GM23338 (cell line): Measurements from ENCODE around the gene SLC17A1. TPM values are rescaled to one million over a fixed set of nuclear protein-coding genes. Genes with fewer than 3 reads are reported as not detected.

Experiments used
- ATAC-seq: fragments of 200-7000 bp; cut with Tn5 transposase; 3 replicates; pipeline ENCODE4 v1.9.1; 2020
- DNase-seq: peaks from one replicate; pipeline ENCODE4 v3.0.0-alpha.2; 2015; ENCODE audit warnings: low spot score
- H2AFZ ChIP-seq: fragments of 200-600 bp; sonication (generic); 2 replicates; pipeline ENCODE4 v1.8.0; 2016; ENCODE audit warnings: antibody characterized with exemption, mild to moderate bottlenecking, moderate library complexity
- H3F3A ChIP-seq: fragments of 200-600 bp; sonication (generic); replicated peaks from 2 replicates; pipeline ENCODE4 v1.8.0; 2017; ENCODE audit warnings: antibody characterized with exemption, mixed run types, low read depth
- H3K27ac ChIP-seq: fragments of 200-600 bp; sonication (generic); 2 replicates; pipeline ENCODE4 v1.6.1; 2016; ENCODE audit warnings: low read depth
- H3K27me3 ChIP-seq: fragments of 200-600 bp; sonication (generic); 2 replicates; pipeline ENCODE4 v1.8.0; 2016; ENCODE audit warnings: mild to moderate bottlenecking, mixed run types, moderate library complexity; ENCODE audit not compliant: insufficient read depth
- H3K36me3 ChIP-seq: fragments of 200-600 bp; sonication (generic); 2 replicates; pipeline ENCODE4 v1.8.0; 2016; ENCODE audit warnings: mild to moderate bottlenecking; ENCODE audit not compliant: insufficient read depth
- H3K4me1 ChIP-seq: fragments of 200-600 bp; sonication (generic); 2 replicates; pipeline ENCODE4 v1.8.0; 2016; ENCODE audit warnings: mild to moderate bottlenecking, moderate library complexity; ENCODE audit not compliant: insufficient read depth
- H3K4me2 ChIP-seq: fragments of 200-600 bp; sonication (generic); 2 replicates; pipeline ENCODE4 v1.7.1; 2017; ENCODE audit warnings: mixed run types
- H3K4me3 ChIP-seq: fragments of 200-600 bp; sonication (generic); 2 replicates; pipeline ENCODE4 v1.6.1; 2016; ENCODE audit warnings: mixed run types
- H3K79me2 ChIP-seq: fragments of 200-600 bp; sonication (generic); replicated peaks from 2 replicates; pipeline ENCODE4 v1.8.0; 2017; ENCODE audit warnings: mild to moderate bottlenecking; ENCODE audit not compliant: insufficient read depth
- H3K9me2 ChIP-seq: fragments of 200-600 bp; sonication (generic); 2 replicates; pipeline ENCODE4 v1.8.0; 2017; ENCODE audit not compliant: insufficient read depth
- H4K20me1 ChIP-seq: fragments of 200-600 bp; sonication (generic); replicated peaks from 2 replicates; pipeline ENCODE4 v1.8.0; 2017; ENCODE audit warnings: mild to moderate bottlenecking; ENCODE audit not compliant: insufficient read depth
- H3K27ac Mint-ChIP-seq: 2 replicates; pipeline ENCODE4 v1.8.0; 2020; ENCODE audit warnings: inconsistent platforms, mild to moderate bottlenecking, moderate library complexity, mixed read lengths
- H3K27me3 Mint-ChIP-seq: 3 replicates; pipeline ENCODE4 v1.8.0; 2022; ENCODE audit warnings: low read depth, mild to moderate bottlenecking, moderate library complexity, mixed read lengths, inconsistent platforms; ENCODE audit not compliant: insufficient read depth, poor library complexity
- H3K36me3 Mint-ChIP-seq: 3 replicates; pipeline ENCODE4 v1.8.0; 2021; ENCODE audit warnings: low read depth, mild to moderate bottlenecking, inconsistent platforms, moderate library complexity, mixed read lengths
- H3K4me1 Mint-ChIP-seq: 3 replicates; pipeline ENCODE4 v1.8.0; 2020; ENCODE audit warnings: mild to moderate bottlenecking, inconsistent platforms, mixed read lengths
- H3K4me3 Mint-ChIP-seq: 3 replicates; pipeline ENCODE4 v1.8.0; 2021; ENCODE audit warnings: moderate library complexity, mild to moderate bottlenecking, inconsistent platforms, mixed read lengths
- H3K9me3 Mint-ChIP-seq: 3 replicates; pipeline ENCODE4 v1.8.0; 2020; ENCODE audit warnings: moderate library complexity, mild to moderate bottlenecking, inconsistent platforms, mixed read lengths
- EZH2 ChIP-seq: fragments of 200-600 bp; sonication (generic); IDR thresholded peaks from one replicate; pipeline ENCODE4 v1.8.0; 2017; ENCODE audit warnings: antibody characterized with exemption, mild to moderate bottlenecking, low read depth; ENCODE audit not compliant: unreplicated experiment
- EZH2phosphoT487 ChIP-seq: fragments of 200-600 bp; sonication (generic); IDR thresholded peaks from one replicate; pipeline ENCODE4 v1.8.1; 2018; ENCODE audit warnings: antibody characterized with exemption; ENCODE audit not compliant: unreplicated experiment
- JUNB ChIP-seq: IDR thresholded peaks from one replicate; pipeline ENCODE4 v1.6.1; 2016; ENCODE audit warnings: antibody characterized with exemption; ENCODE audit not compliant: unreplicated experiment
- NANOG ChIP-seq: IDR thresholded peaks from 2 replicates; pipeline ENCODE4 v1.6.1; 2016; ENCODE audit warnings: antibody characterized with exemption, borderline replicate concordance
- REST ChIP-seq: IDR thresholded peaks from one replicate; pipeline ENCODE4 v1.6.1; 2018; ENCODE audit warnings: antibody characterized with exemption; ENCODE audit not compliant: unreplicated experiment
- STAT1 ChIP-seq: IDR thresholded peaks from one replicate; pipeline ENCODE4 v1.6.1; 2016; ENCODE audit warnings: antibody characterized with exemption; ENCODE audit not compliant: unreplicated experiment
- polyA plus RNA-seq: library from polyadenylated mRNA; unstranded; fragments of >200 nt; fragmentation: Nextera tagmentation; extraction: Ambion mirVana; gene quantifications from 2 replicates; pipeline ENCODE4 v1.2.1, GENCODE V29; 2016
- total RNA-seq: library from RNA; depleted of rRNA; stranded (reverse); fragments of >200 nt; shearing (Covaris generic); gene quantifications from 2 replicates; pipeline ENCODE4 v1.2.3, GENCODE V29; 2014
- TF ChIP-seq, protein P1 (sequence below), 2 experiments: fragments of 200-600 bp in 1 of 2; sonication (generic) in 1 of 2; conservative IDR thresholded peaks; 2 replicates each; pipeline versions ENCODE4 v1.5.1 to v1.6.1; 2016 to 2017; ENCODE audit warnings: antibody characterized with exemption in 2 of 2, low read depth in 2 of 2, mild to moderate bottlenecking in 2 of 2, moderate library complexity in 1 of 2
- TF ChIP-seq, protein P2 (sequence below): fragments of 250-450 bp; sonication (Bioruptor Pico); IDR thresholded peaks from 2 replicates; pipeline ENCODE4 v1.5.0; 2020; ENCODE audit warnings: mild to moderate bottlenecking, moderate library complexity

Gene SLC17A1
- total and polyA plus RNA-seq, 2 experiments from 2014 or later: not detected

DNA sequence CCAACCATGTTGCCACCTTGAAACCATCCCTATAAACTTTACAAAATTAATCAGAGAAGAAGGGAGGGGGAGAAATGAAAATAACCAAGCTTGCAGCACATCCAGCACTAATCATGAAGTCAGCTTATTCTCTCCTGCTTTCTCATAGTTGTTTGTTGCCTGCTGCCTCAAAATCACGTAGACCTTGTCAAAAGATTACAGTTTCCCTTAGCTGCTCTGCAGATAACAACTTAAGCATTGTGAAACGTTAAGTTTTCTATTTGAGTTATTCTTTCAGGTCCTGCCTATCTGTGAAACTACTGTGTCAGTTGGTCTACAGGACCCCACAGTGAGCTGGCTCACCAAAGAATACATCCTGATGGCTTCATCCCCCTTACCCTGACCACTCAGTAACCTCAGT lies 44.4 kb downstream of the SLC17A1 start:
- Mint-ChIP-seq H3K27ac (no peak overlapping the region), H3K9me3 (no peaks in the 10 kb centered on the region), H3K4me1 (no peaks in the 10 kb centered on the region), H3K36me3 (no peaks in the 10 kb centered on the region), H3K27me3 (no peaks in the 10 kb centered on the region), H3K4me3 (no peak overlapping the region)
- no peak overlapping the region for H2AFZ ChIP-seq
- TF ChIP-seq, protein P1, sequence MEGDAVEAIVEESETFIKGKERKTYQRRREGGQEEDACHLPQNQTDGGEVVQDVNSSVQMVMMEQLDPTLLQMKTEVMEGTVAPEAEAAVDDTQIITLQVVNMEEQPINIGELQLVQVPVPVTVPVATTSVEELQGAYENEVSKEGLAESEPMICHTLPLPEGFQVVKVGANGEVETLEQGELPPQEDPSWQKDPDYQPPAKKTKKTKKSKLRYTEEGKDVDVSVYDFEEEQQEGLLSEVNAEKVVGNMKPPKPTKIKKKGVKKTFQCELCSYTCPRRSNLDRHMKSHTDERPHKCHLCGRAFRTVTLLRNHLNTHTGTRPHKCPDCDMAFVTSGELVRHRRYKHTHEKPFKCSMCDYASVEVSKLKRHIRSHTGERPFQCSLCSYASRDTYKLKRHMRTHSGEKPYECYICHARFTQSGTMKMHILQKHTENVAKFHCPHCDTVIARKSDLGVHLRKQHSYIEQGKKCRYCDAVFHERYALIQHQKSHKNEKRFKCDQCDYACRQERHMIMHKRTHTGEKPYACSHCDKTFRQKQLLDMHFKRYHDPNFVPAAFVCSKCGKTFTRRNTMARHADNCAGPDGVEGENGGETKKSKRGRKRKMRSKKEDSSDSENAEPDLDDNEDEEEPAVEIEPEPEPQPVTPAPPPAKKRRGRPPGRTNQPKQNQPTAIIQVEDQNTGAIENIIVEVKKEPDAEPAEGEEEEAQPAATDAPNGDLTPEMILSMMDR (conservative IDR thresholded peaks at IDR 0.05; ENCODE audit: low read depth in 2 of 2): no peak
- no peak for TF ChIP-seq REST
- TF ChIP-seq EZH2phosphoT487: no peak
- TF ChIP-seq EZH2: no peak
- TF ChIP-seq, protein P2, sequence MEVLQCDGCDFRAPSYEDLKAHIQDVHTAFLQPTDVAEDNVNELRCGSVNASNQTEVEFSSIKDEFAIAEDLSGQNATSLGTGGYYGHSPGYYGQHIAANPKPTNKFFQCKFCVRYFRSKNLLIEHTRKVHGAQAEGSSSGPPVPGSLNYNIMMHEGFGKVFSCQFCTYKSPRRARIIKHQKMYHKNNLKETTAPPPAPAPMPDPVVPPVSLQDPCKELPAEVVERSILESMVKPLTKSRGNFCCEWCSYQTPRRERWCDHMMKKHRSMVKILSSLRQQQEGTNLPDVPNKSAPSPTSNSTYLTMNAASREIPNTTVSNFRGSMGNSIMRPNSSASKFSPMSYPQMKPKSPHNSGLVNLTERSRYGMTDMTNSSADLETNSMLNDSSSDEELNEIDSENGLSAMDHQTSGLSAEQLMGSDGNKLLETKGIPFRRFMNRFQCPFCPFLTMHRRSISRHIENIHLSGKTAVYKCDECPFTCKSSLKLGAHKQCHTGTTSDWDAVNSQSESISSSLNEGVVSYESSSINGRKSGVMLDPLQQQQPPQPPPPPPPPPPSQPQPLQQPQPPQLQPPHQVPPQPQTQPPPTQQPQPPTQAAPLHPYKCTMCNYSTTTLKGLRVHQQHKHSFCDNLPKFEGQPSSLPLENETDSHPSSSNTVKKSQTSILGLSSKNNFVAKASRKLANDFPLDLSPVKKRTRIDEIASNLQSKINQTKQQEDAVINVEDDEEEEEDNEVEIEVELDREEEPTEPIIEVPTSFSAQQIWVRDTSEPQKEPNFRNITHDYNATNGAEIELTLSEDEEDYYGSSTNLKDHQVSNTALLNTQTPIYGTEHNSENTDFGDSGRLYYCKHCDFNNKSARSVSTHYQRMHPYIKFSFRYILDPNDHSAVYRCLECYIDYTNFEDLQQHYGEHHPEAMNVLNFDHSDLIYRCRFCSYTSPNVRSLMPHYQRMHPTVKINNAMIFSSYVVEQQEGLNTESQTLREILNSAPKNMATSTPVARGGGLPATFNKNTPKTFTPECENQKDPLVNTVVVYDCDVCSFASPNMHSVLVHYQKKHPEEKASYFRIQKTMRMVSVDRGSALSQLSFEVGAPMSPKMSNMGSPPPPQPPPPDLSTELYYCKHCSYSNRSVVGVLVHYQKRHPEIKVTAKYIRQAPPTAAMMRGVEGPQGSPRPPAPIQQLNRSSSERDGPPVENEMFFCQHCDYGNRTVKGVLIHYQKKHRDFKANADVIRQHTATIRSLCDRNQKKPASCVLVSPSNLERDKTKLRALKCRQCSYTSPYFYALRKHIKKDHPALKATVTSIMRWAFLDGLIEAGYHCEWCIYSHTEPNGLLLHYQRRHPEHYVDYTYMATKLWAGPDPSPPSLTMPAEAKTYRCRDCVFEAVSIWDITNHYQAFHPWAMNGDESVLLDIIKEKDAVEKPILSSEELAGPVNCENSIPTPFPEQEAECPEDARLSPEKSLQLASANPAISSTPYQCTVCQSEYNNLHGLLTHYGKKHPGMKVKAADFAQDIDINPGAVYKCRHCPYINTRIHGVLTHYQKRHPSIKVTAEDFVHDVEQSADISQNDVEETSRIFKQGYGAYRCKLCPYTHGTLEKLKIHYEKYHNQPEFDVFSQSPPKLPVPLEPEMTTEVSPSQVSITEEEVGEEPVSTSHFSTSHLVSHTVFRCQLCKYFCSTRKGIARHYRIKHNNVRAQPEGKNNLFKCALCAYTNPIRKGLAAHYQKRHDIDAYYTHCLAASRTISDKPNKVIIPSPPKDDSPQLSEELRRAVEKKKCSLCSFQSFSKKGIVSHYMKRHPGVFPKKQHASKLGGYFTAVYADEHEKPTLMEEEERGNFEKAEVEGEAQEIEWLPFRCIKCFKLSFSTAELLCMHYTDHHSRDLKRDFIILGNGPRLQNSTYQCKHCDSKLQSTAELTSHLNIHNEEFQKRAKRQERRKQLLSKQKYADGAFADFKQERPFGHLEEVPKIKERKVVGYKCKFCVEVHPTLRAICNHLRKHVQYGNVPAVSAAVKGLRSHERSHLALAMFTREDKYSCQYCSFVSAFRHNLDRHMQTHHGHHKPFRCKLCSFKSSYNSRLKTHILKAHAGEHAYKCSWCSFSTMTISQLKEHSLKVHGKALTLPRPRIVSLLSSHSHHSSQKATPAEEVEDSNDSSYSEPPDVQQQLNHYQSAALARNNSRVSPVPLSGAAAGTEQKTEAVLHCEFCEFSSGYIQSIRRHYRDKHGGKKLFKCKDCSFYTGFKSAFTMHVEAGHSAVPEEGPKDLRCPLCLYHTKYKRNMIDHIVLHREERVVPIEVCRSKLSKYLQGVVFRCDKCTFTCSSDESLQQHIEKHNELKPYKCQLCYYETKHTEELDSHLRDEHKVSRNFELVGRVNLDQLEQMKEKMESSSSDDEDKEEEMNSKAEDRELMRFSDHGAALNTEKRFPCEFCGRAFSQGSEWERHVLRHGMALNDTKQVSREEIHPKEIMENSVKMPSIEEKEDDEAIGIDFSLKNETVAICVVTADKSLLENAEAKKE (CRISPR knock-in tag): no peak
- no peak for TF ChIP-seq STAT1
- TF ChIP-seq JUNB: no peak
- TF ChIP-seq NANOG: no peak
- no peaks in the 10 kb centered on the region for H3K36me3 ChIP-seq
- no peak overlapping the region for H3K4me3 ChIP-seq
- H3K27me3 ChIP-seq: no peaks in the 10 kb centered on the region
- H3K9me2 ChIP-seq: no peaks in the 10 kb centered on the region
- no peaks in the 10 kb centered on the region for H4K20me1 ChIP-seq
- ATAC-seq: no peak
- H3K4me1 ChIP-seq: no peaks in the 10 kb centered on the region
- H3K4me2 ChIP-seq: no peak overlapping the region
- no peaks in the 10 kb centered on the region for H3K79me2 ChIP-seq
- no peak for DNase-seq
- no peaks in the 10 kb centered on the region for H3F3A ChIP-seq
- H3K27ac ChIP-seq: no peak overlapping the region
